Hepatocyte (in vitro differentiated cells): ENCODE results near the gene TMEFF2.

Experiments used
- CTCF ChIP-seq: fragments of 200-600 bp; sonication (generic); IDR thresholded peaks from 2 replicates; pipeline ENCODE4 v1.5.1; 2016; ENCODE audit warnings: antibody characterized with exemption, mild to moderate bottlenecking; ENCODE audit not compliant: poor library complexity
- EZH2 ChIP-seq: fragments of 200-600 bp; sonication (generic); IDR thresholded peaks from 2 replicates; pipeline ENCODE4 v1.6.1; 2016; ENCODE audit warnings: antibody characterized with exemption, mild to moderate bottlenecking, borderline replicate concordance
- EZH2phosphoT487 ChIP-seq: fragments of 200-600 bp; sonication (generic); IDR thresholded peaks from one replicate; pipeline ENCODE4 v1.6.1; 2018; ENCODE audit warnings: antibody characterized with exemption, mild to moderate bottlenecking, low read depth, moderate library complexity; ENCODE audit not compliant: unreplicated experiment, severe bottlenecking

- TF ChIP-seq CTCF = no peak
- TF ChIP-seq EZH2 = no peak
- TF ChIP-seq EZH2phosphoT487 = no peak
These were observed 178.5 kb downstream of the TMEFF2 start for GRCh38 chr2:192016265-192016664.
